Fibroblast of peridontal ligament (primary cell): Measurements from ENCODE around the gene ERFE.

Experiments used
- DNase-seq: peaks from one replicate; pipeline ENCODE4 v3.0.0-alpha.2; 2010; ENCODE audit errors: extremely low read depth

The ERFE gene

DNA sequence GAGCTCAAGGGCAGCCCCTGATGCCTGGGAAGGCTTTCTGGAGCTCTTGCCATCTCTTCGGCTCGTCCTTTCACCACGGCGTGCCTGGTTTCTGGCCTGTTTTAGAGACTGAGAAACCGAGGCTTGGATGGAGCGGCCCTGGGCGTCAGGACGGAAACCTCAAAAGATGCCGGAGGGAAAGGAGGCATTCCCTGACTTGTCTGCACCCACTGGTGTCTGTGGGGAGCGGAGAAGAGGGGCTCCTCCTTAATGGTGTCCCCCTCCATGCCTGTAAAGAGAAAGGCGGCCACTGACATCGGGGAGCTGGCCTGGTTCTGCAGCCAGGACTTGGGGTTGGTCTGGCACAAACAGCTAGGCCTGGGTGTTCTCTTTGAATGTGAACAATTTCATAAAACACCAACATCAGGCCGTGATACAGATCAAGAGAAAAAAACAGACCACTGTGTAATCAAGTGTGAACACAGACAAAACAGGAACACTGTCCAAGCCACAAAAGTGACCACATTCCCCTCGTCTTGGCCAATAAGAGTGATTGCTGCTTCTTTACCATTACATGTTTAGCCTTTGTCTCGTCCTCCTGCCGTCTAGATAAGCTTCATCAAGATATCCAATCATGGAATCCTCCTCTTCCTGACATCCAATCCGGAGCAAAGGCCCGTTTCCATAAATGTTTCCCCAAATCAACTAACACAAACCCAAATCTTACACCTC lies 45.4 kb downstream of the ERFE start:
- no peak for DNase-seq

GRCh38 chr2:238207006-238207405 lies 48.2 kb downstream of the ERFE start:
- DNase-seq = no peak

DNA sequence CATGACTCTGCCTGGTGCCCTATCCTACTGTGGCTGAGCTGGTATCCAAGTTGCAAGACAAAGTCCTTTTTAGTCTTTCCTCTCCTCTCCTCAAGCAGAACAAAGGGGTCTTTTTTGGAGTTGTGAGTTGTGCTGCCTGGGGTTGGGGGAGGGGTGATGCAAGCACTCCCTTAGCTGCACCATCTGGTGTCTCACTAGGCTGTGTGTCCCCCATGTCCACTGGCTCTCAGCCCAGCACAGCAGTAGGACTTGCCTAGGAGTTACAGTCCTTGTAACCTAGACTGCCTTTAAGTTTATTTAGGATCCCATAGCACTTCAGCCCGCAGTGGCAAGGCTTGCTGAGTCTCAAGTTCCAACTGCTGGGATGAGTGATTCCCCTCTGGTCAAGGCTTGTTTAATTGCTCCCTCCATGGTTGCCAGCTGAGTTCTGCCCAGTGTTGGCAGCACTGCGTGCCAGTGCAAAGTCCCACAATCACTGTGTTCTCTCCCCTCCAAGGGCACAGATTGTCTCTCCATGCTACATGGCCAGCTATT lies 57.9 kb downstream of the ERFE start:
- no peak for DNase-seq
